ENCODE results near the gene KLHL11. TPM values are rescaled to one million over a fixed set of nuclear protein-coding genes. Genes with fewer than 3 reads are reported as not detected.

The KLHL11 gene
- total and polyA plus RNA-seq, 9 of the 15 experiments (the other 6 are each of a cell fraction or from before 2014, with no cell fraction given) = 0.20 to 17.0 (median 10.3) TPM

DNA sequence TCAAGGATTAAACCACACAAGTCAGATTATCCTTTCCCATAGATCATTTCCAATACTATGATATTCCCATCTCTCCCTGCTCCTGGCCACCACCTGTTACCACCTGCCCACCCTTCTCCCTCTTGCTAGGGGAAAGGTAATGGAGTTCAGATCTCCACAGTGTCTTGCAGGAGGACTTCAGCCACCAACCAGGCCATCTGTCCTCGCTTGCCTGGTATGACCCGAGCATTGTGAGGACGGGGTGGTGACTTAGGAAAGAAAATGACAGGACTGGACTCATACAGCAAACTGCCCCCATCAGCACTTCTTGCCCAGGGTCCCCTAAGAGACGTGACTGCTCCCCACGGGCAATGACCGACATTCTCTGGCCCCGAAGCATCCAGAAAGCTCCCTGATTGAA, 41.6 kb downstream of the KLHL11 start:
- Histone ChIP-seq H2AFZ (ENCODE audit: low read depth, low read length) (no peak overlapping the region), H3K4me2 (ENCODE audit: insufficient read depth, low read length) (no peak overlapping the region), H3K4me1 (replicated peaks in 1 of 2; ENCODE audit: control insufficient read depth in 2 of 2, insufficient read depth in 2 of 2, low read length in 2 of 2) (peaks cover 2 to 30% of the 10 kb centered on the region in 2 experiments; a peak in 4 of 5 replicates), H3K9me3 (replicated peaks; ENCODE audit: control insufficient read depth, insufficient read depth, low read depth, low read length) (no peaks in the 10 kb centered on the region), H3K9me1 (ENCODE audit: control insufficient read depth, insufficient read depth, low read length) (no peaks in the 10 kb centered on the region), H3K27me3 (ENCODE audit: control insufficient read depth in 2 of 2, insufficient read depth in 2 of 2, low read length in 2 of 2) (no peaks in the 10 kb centered on the region), H3K79me2 (ENCODE audit: control insufficient read depth, insufficient read depth, low read length) (no peaks in the 10 kb centered on the region), H4K20me1 (replicated peaks; ENCODE audit: control insufficient read depth, insufficient read depth, low read length) (no peaks in the 10 kb centered on the region), H3K36me3 (ENCODE audit: control insufficient read depth, insufficient read depth, low read length) (peaks cover 34% of the 10 kb centered on the region), H3K9ac (ENCODE audit: insufficient read depth in 1 of 2, low read depth in 2 of 2, low read length in 2 of 2) (no peak overlapping the region), H3K27ac (ENCODE audit: extremely low read depth, low read depth, low read length) (no peak overlapping the region), H3K4me3 (no peak overlapping the region)
- no peak for DNase-seq (ENCODE audit: extremely low read depth in 1 of 4, low spot score in 3 of 4)
- POLR2A ChIA-PET = interaction anchor here (0.8 to 1.1 kb wide), 4 partner anchors 9 to 15 kb away, joined by 3 to 4 read pairs (median 4); no protein-coding TSS in a partner anchor
- FAIRE-seq = no peak
- CTCF ChIA-PET (ENCODE audit: low intra/inter-chr PET ratio) = no interaction called here
- intact Hi-C loops (cut with micrococcal nuclease) = no loop called here
- in situ Hi-C loops (cut with MboI) = no loop called here
- no TSS peak for BruUV-seq (replicated peaks)
- 75% methylated on average over 7 of the region's 7 CpGs for WGBS (ENCODE audit: insufficient coverage, low coverage, missing lambda C conversion rate)
- ATAC-seq = no peak
- TF ChIP-seq ZNF232 (CRISPR knock-in tag; IDR thresholded peaks at IDR 0.05) = no peak
- no peak for TF ChIP-seq MTF1 (CRISPR knock-in tag; IDR thresholded peaks at IDR 0.05; ENCODE audit: borderline replicate concordance)
- TF ChIP-seq FOXA1 (IDR thresholded peaks at IDR 0.05; ENCODE audit: borderline replicate concordance) = no peak
- no peak for TF ChIP-seq ZEB2 (IDR thresholded peaks at IDR 0.05)
- no peak for TF ChIP-seq MBD2 (IDR thresholded peaks at IDR 0.05; ENCODE audit: borderline replicate concordance, low read depth)
- TF ChIP-seq SUPT5H (IDR thresholded peaks at IDR 0.05) = 0 out of 2 replicates have a peak, but pooled peaks have one; percentile 37
- TF ChIP-seq ZNF589 (CRISPR knock-in tag; IDR thresholded peaks at IDR 0.05; ENCODE audit: low read depth) = no peak
- no peak for TF ChIP-seq FOXM1 (IDR thresholded peaks at IDR 0.05; ENCODE audit: low read depth)
- no peak for TF ChIP-seq FOXM1 (CRISPR knock-in tag; IDR thresholded peaks at IDR 0.05; ENCODE audit: low read depth)
- TF ChIP-seq, protein P1, sequence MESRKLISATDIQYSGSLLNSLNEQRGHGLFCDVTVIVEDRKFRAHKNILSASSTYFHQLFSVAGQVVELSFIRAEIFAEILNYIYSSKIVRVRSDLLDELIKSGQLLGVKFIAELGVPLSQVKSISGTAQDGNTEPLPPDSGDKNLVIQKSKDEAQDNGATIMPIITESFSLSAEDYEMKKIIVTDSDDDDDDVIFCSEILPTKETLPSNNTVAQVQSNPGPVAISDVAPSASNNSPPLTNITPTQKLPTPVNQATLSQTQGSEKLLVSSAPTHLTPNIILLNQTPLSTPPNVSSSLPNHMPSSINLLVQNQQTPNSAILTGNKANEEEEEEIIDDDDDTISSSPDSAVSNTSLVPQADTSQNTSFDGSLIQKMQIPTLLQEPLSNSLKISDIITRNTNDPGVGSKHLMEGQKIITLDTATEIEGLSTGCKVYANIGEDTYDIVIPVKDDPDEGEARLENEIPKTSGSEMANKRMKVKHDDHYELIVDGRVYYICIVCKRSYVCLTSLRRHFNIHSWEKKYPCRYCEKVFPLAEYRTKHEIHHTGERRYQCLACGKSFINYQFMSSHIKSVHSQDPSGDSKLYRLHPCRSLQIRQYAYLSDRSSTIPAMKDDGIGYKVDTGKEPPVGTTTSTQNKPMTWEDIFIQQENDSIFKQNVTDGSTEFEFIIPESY (CRISPR knock-in tag; IDR thresholded peaks at IDR 0.05) = no peak
- TF ChIP-seq MCM2 (IDR thresholded peaks at IDR 0.05; ENCODE audit: low read depth) = no peak
- TF ChIP-seq SP1 (CRISPR knock-in tag; IDR thresholded peaks at IDR 0.05) = no peak
- no peak for TF ChIP-seq CAMTA2 (CRISPR knock-in tag; conservative IDR thresholded peaks at IDR 0.05)
- TF ChIP-seq, protein P2, sequence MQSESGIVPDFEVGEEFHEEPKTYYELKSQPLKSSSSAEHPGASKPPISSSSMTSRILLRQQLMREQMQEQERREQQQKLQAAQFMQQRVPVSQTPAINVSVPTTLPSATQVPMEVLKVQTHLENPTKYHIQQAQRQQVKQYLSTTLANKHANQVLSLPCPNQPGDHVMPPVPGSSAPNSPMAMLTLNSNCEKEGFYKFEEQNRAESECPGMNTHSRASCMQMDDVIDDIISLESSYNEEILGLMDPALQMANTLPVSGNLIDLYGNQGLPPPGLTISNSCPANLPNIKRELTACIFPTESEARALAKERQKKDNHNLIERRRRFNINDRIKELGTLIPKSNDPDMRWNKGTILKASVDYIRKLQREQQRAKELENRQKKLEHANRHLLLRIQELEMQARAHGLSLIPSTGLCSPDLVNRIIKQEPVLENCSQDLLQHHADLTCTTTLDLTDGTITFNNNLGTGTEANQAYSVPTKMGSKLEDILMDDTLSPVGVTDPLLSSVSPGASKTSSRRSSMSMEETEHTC (IDR thresholded peaks at IDR 0.05) = no peak
- TF ChIP-seq ZNF316 (IDR thresholded peaks at IDR 0.05) = 0 out of 2 replicates have a peak, but pooled peaks have one; percentile 4
- no peak for TF ChIP-seq HLTF (IDR thresholded peaks at IDR 0.05)
- TF ChIP-seq, protein P3, sequence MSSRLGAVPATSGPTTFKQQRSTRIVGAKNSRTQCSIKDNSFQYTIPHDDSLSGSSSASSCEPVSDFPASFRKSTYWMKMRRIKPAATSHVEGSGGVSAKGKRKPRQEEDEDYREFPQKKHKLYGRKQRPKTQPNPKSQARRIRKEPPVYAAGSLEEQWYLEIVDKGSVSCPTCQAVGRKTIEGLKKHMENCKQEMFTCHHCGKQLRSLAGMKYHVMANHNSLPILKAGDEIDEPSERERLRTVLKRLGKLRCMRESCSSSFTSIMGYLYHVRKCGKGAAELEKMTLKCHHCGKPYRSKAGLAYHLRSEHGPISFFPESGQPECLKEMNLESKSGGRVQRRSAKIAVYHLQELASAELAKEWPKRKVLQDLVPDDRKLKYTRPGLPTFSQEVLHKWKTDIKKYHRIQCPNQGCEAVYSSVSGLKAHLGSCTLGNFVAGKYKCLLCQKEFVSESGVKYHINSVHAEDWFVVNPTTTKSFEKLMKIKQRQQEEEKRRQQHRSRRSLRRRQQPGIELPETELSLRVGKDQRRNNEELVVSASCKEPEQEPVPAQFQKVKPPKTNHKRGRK (tag; IDR thresholded peaks at IDR 0.05) = no peak
- no peak for TF ChIP-seq ZNF76 (CRISPR knock-in tag; IDR thresholded peaks at IDR 0.05; ENCODE audit: borderline replicate concordance)
- no peak for TF ChIP-seq MCM3 (IDR thresholded peaks at IDR 0.05)
- TF ChIP-seq, protein P4, sequence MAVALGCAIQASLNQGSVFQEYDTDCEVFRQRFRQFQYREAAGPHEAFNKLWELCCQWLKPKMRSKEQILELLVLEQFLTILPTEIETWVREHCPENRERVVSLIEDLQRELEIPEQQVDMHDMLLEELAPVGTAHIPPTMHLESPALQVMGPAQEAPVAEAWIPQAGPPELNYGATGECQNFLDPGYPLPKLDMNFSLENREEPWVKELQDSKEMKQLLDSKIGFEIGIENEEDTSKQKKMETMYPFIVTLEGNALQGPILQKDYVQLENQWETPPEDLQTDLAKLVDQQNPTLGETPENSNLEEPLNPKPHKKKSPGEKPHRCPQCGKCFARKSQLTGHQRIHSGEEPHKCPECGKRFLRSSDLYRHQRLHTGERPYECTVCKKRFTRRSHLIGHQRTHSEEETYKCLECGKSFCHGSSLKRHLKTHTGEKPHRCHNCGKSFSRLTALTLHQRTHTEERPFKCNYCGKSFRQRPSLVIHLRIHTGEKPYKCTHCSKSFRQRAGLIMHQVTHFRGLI (CRISPR knock-in tag; IDR thresholded peaks at IDR 0.05) = no peak

Measured in K562 (cell line).